ENCODE measurements around the gene UQCR10.

DNA sequence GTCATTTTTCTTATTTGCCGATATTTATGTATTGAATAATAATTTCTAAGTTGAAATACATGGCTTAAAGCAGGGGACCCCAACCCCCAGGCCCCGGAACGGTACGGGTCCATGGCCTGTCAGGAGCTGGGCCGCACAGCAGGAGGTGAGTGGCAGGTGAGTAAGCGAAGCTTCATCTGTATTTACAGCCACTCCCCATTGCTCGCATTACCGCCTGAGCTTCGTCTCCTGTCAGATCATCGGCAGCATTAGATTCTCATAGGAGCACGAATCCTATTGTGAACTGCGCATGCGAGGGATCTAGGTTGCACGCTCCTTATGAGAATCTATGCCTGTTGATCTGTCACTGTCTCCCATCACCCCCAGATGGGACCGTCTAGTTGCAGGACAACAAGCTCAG is 4.9 kb upstream of the UQCR10 start:
- no peak for TF ChIP-seq EZH2 (IDR thresholded peaks at IDR 0.05)
- TF ChIP-seq POLR2AphosphoS5 (IDR thresholded peaks at IDR 0.05; ENCODE audit: borderline replicate concordance, low read depth, low read length): no peak
